H9 (cell line): Measurements from ENCODE around the gene SPATA19. TPM values are rescaled to one million over a fixed set of nuclear protein-coding genes. Genes with fewer than 3 reads are reported as not detected.
A peak's percentile ranks its signal among the peaks of the same experiment; 100 is the strongest.

ENCODE experiments used
- DNase-seq: peaks from one replicate; pipeline ENCODE4 v3.0.0-alpha.2; 2017
- H2AFZ ChIP-seq: one replicate; pipeline ENCODE4 v1.6.1; 2013; ENCODE audit warnings: mild to moderate bottlenecking, low read length, control low read depth, moderate library complexity
- H2AK5ac ChIP-seq: 2 replicates; pipeline ENCODE4 v1.6.1; 2013; ENCODE audit warnings: low read length, control low read depth, mixed read lengths; ENCODE audit not compliant: insufficient read length
- H2BK120ac ChIP-seq: one replicate; pipeline ENCODE4 v1.6.1; 2013; ENCODE audit warnings: low read depth, mild to moderate bottlenecking, low read length, control low read depth, inconsistent platforms; ENCODE audit not compliant: poor library complexity, severe bottlenecking
- H2BK12ac ChIP-seq: 2 replicates; pipeline ENCODE4 v1.6.1; 2013; ENCODE audit warnings: low read length, control low read depth, mixed read lengths, low read depth; ENCODE audit not compliant: insufficient read length
- H2BK15ac ChIP-seq: 2 replicates; pipeline ENCODE4 v1.6.1; 2013; ENCODE audit warnings: low read depth, low read length, control low read depth
- H2BK20ac ChIP-seq: one replicate; pipeline ENCODE4 v1.6.1; 2013; ENCODE audit warnings: low read depth, mild to moderate bottlenecking, low read length, control low read depth, inconsistent platforms; ENCODE audit not compliant: poor library complexity, severe bottlenecking
- H2BK5ac ChIP-seq: 2 replicates; pipeline ENCODE4 v1.6.1; 2013; ENCODE audit warnings: low read length, control low read depth, mixed read lengths; ENCODE audit not compliant: insufficient read length
- H3K14ac ChIP-seq: 2 replicates; pipeline ENCODE4 v1.6.1; 2013; ENCODE audit warnings: low read length, control low read depth; ENCODE audit not compliant: insufficient read depth
- H3K18ac ChIP-seq: 2 replicates; pipeline ENCODE4 v1.6.1; 2013; ENCODE audit warnings: low read depth, mild to moderate bottlenecking, mixed read lengths, low read length, control low read depth; ENCODE audit not compliant: insufficient read length
- H3K23ac ChIP-seq: 2 replicates; pipeline ENCODE4 v1.6.1; 2013; ENCODE audit warnings: low read length, control low read depth, mixed read lengths, low read depth; ENCODE audit not compliant: insufficient read length
- H3K23me2 ChIP-seq: 2 replicates; pipeline ENCODE4 v1.6.1; 2013; ENCODE audit warnings: low read depth, mild to moderate bottlenecking, mixed read lengths, low read length, control low read depth; ENCODE audit not compliant: insufficient read length, poor library complexity, severe bottlenecking
- H3K27ac ChIP-seq: 2 replicates; pipeline ENCODE4 v1.5.1; 2013; ENCODE audit warnings: low read length, control low read depth, mixed read lengths, low read depth; ENCODE audit not compliant: insufficient read length
- H3K27me3 ChIP-seq: 2 replicates; pipeline ENCODE4 v1.6.1; 2013; ENCODE audit warnings: low read length, control low read depth, inconsistent platforms; ENCODE audit not compliant: insufficient read depth
- H3K4ac ChIP-seq: 2 replicates; pipeline ENCODE4 v1.6.1; 2013; ENCODE audit warnings: low read depth, mild to moderate bottlenecking, control low read depth, inconsistent platforms, low read length, moderate library complexity
- H3K4me1 ChIP-seq: 2 replicates; pipeline ENCODE4 v1.6.1; 2013; ENCODE audit warnings: low read length, control low read depth, inconsistent platforms; ENCODE audit not compliant: insufficient read depth
- H3K4me2 ChIP-seq: 2 replicates; pipeline ENCODE4 v1.6.1; 2013; ENCODE audit warnings: low read length, control low read depth, mixed read lengths; ENCODE audit not compliant: insufficient read length, insufficient read depth
- H3K56ac ChIP-seq: 2 replicates; pipeline ENCODE4 v1.6.1; 2013; ENCODE audit warnings: low read depth, mild to moderate bottlenecking, mixed read lengths, low read length, control low read depth; ENCODE audit not compliant: insufficient read length
- H3K79me1 ChIP-seq: 2 replicates; pipeline ENCODE4 v1.6.1; 2013; ENCODE audit warnings: low read depth, mild to moderate bottlenecking, moderate library complexity, low read length, control low read depth, inconsistent platforms; ENCODE audit not compliant: insufficient read depth, poor library complexity, severe bottlenecking
- H3K79me2 ChIP-seq: 2 replicates; pipeline ENCODE4 v1.6.1; 2013; ENCODE audit warnings: low read length, control low read depth, inconsistent platforms; ENCODE audit not compliant: insufficient read depth
- H3K9ac ChIP-seq: 2 replicates; pipeline ENCODE4 v1.6.1; 2013; ENCODE audit warnings: low read length, control low read depth, mixed read lengths; ENCODE audit not compliant: insufficient read length; ENCODE audit errors: extremely low read depth
- H3K9me3 ChIP-seq: one replicate; pipeline ENCODE4 v1.6.1; 2013; ENCODE audit warnings: low read depth, low read length, inconsistent platforms; ENCODE audit not compliant: control insufficient read depth
- H3T11ph ChIP-seq: one replicate; pipeline ENCODE4 v1.6.1; 2013; ENCODE audit warnings: mild to moderate bottlenecking, low read length, control low read depth, inconsistent platforms
- H4K20me1 ChIP-seq: one replicate; pipeline ENCODE4 v1.6.1; 2013; ENCODE audit not compliant: control insufficient read depth, insufficient read length, insufficient read depth
- H4K5ac ChIP-seq: 2 replicates; pipeline ENCODE4 v1.6.1; 2013; ENCODE audit warnings: low read depth, mild to moderate bottlenecking, mixed read lengths, low read length, control low read depth; ENCODE audit not compliant: insufficient read length
- H4K8ac ChIP-seq: replicated peaks from 2 replicates; pipeline ENCODE4 v1.6.1; 2013; ENCODE audit warnings: low read length, control low read depth, mixed read lengths, low read depth; ENCODE audit not compliant: insufficient read length
- H4K91ac ChIP-seq: 2 replicates; pipeline ENCODE4 v1.6.1; 2013; ENCODE audit warnings: low read depth, mild to moderate bottlenecking, moderate library complexity, mixed read lengths, low read length, control low read depth; ENCODE audit not compliant: insufficient read length
- H3K27ac Mint-ChIP-seq, 3 experiments: 2 replicates in 2 of 3; 3 replicates in 1 of 3; pipeline ENCODE4 v1.8.0; 2020 to 2021; ENCODE audit warnings: mixed read lengths in 3 of 3, mild to moderate bottlenecking in 1 of 3, moderate library complexity in 1 of 3
- H3K27me3 Mint-ChIP-seq: 2 replicates; pipeline ENCODE4 v1.8.0; 2021; ENCODE audit warnings: low read depth, mild to moderate bottlenecking, moderate library complexity, mixed read lengths
- H3K36me3 Mint-ChIP-seq, 3 experiments: 2 replicates in 2 of 3; 3 replicates in 1 of 3; pipeline ENCODE4 v1.8.0; 2020 to 2021; ENCODE audit warnings: low read depth in 3 of 3, mixed read lengths in 3 of 3; ENCODE audit not compliant: insufficient read depth in 1 of 3
- H3K4me1 Mint-ChIP-seq, 2 experiments: 2 replicates each; pipeline ENCODE4 v1.8.0; 2020; ENCODE audit warnings: mixed read lengths in 2 of 2
- H3K4me3 Mint-ChIP-seq, 2 experiments: 2 replicates in 1 of 2; 3 replicates in 1 of 2; pipeline ENCODE4 v1.8.0; 2020 to 2021; ENCODE audit warnings: mild to moderate bottlenecking in 2 of 2, mixed read lengths in 2 of 2, moderate library complexity in 1 of 2
- H3K9me3 Mint-ChIP-seq, 2 experiments: 2 replicates in 1 of 2; 3 replicates in 1 of 2; pipeline ENCODE4 v1.8.0; 2020; ENCODE audit warnings: mild to moderate bottlenecking in 2 of 2, mixed read lengths in 2 of 2, moderate library complexity in 1 of 2
- WGBS: extraction: QIAGEN DNeasy Blood & Tissue Kit; methylation state at CpG from one replicate; pipeline ENCODE4 v1.1.7; 2013; ENCODE audit warnings: missing lambda C conversion rate, low lambda C conversion rate, mixed read lengths; ENCODE audit not compliant: insufficient read length; ENCODE audit errors: extremely low coverage; 5-methylcytosine and 5-hydroxymethylcytosine counted together
- total RNA-seq: library from RNA; stranded (reverse); gene quantifications from 2 replicates; pipeline ENCODE4 v1.2.1, GENCODE V29; 2021
- TF ChIP-seq, protein P1 (sequence below): fragments of 200-600 bp; sonication (generic); conservative IDR thresholded peaks from 3 replicates; pipeline ENCODE4 v1.8.0; 2021; ENCODE audit warnings: antibody characterized with exemption, mild to moderate bottlenecking

The SPATA19 gene
- total RNA-seq, 1 experiment from 2014 or later = not detected

DNA sequence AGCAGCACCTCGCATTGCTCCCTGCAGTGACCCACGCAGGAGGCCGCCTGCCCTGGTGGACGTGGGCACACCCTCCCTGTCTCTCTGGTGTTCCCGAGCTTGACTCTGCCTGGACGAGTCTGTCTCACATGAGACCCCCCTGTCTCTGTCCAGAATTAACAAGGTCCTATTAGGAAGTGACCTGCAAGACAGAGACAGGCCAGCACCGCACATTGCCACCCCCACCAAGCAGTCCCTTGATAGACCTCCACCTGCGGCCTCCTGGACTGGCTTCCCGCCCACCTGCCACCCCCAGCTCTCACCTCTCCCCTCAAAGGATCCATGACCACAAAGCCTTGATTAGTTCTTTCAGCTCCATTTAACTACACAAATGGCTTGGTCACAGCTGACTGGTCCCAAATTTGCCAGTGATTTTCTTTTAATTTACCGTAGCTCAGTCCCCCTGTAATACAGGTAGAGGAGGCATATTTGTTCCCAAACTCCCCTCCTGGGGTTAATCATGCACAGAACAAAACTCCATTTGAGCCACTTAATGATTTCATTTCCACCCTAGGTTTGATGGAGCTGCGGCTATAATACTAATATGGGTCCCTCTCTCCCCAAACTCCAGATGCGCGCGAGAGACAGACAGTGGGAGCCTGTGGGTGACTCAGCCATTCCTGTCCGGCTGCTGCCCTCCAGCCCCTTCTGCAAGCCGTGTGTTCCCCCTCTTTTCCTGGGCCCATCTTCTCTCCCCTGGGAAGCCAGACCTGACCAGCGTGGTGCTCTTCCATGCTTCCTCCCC, 11.2 kb downstream of the SPATA19 start:
- H4K91ac ChIP-seq = no peak overlapping the region
- H2BK12ac ChIP-seq = no peak overlapping the region
- no peak overlapping the region for H2AK5ac ChIP-seq
- Mint-ChIP-seq H3K4me3 (no peak overlapping the region), H3K27me3 (peaks cover 16% of the 10 kb centered on the region), H3K4me1 (peaks cover 10 to 13% of the 10 kb centered on the region in 2 experiments), H3K27ac (0 out of 7 replicates have a peak overlapping the region, but pooled peaks of 1 of the 3 experiments have one; percentile 18), H3K36me3 (peaks cover 0 to 14% (median 1%) of the 10 kb centered on the region in 3 experiments; a peak in 4 of 7 replicates), H3K9me3 (peaks cover 12 to 16% of the 10 kb centered on the region in 2 experiments)
- H3K4me1 ChIP-seq = no peaks in the 10 kb centered on the region
- H2BK5ac ChIP-seq = no peak overlapping the region
- H3K4ac ChIP-seq = no peak overlapping the region
- H2BK15ac ChIP-seq = no peak overlapping the region
- no peaks in the 10 kb centered on the region for H4K20me1 ChIP-seq
- no peaks in the 10 kb centered on the region for H3K23me2 ChIP-seq
- no peak overlapping the region for H4K5ac ChIP-seq
- no peaks in the 10 kb centered on the region for H3K79me2 ChIP-seq
- H3K27me3 ChIP-seq = no peaks in the 10 kb centered on the region
- H4K8ac ChIP-seq = no peak overlapping the region
- DNase-seq = no peak
- no peak overlapping the region for H3K56ac ChIP-seq
- TF ChIP-seq, protein P1, sequence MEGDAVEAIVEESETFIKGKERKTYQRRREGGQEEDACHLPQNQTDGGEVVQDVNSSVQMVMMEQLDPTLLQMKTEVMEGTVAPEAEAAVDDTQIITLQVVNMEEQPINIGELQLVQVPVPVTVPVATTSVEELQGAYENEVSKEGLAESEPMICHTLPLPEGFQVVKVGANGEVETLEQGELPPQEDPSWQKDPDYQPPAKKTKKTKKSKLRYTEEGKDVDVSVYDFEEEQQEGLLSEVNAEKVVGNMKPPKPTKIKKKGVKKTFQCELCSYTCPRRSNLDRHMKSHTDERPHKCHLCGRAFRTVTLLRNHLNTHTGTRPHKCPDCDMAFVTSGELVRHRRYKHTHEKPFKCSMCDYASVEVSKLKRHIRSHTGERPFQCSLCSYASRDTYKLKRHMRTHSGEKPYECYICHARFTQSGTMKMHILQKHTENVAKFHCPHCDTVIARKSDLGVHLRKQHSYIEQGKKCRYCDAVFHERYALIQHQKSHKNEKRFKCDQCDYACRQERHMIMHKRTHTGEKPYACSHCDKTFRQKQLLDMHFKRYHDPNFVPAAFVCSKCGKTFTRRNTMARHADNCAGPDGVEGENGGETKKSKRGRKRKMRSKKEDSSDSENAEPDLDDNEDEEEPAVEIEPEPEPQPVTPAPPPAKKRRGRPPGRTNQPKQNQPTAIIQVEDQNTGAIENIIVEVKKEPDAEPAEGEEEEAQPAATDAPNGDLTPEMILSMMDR = no peak
- no peaks in the 10 kb centered on the region for H3K9me3 ChIP-seq
- H3T11ph ChIP-seq = no peak overlapping the region
- no peak overlapping the region for H3K18ac ChIP-seq
- no peak overlapping the region for H3K23ac ChIP-seq
- H3K27ac ChIP-seq = no peak overlapping the region
- no peak overlapping the region for H2BK120ac ChIP-seq
- H2AFZ ChIP-seq = no peak overlapping the region
- no peak overlapping the region for H2BK20ac ChIP-seq
- no peak overlapping the region for H3K9ac ChIP-seq
- no peak overlapping the region for H3K14ac ChIP-seq
- no peak overlapping the region for H3K4me2 ChIP-seq
- no peaks in the 10 kb centered on the region for H3K79me1 ChIP-seq
- WGBS = no CpG with 5 or more reads among the region's 17 CpGs
